Hematopoietic multipotent progenitor cell treated with erythropoietin and hydrocortisone succinate and interleukin-3 and kit ligand, for 6 days (in vitro differentiated cells): ENCODE data around the gene SOX5.

Source experiments
- DNase-seq: peaks from one replicate; pipeline ENCODE4 v3.0.0-alpha.2; 2015

The SOX5 gene

GRCh38 chr12:23585156-23585781 is 364.2 kb downstream of the SOX5 start:
- no peak for DNase-seq

- DNase-seq: no peak
Observed at GRCh38 chr12:23581913-23582312, 367.6 kb downstream of the SOX5 start.

GRCh38 chr12:23579257-23579656 is 370.2 kb downstream of the SOX5 start:
- no peak for DNase-seq

- DNase-seq: no peak
Observed at GRCh38 chr12:23576372-23576771, 373.1 kb downstream of the SOX5 start.

GRCh38 chr12:23569356-23569755 is 380.1 kb downstream of the SOX5 start:
- DNase-seq: no peak

- DNase-seq: no peak
Observed at GRCh38 chr12:23566133-23566532, 383.3 kb downstream of the SOX5 start.

- DNase-seq: no peak
Observed at GRCh38 chr12:23564451-23565152, 384.9 kb downstream of the SOX5 start.

GRCh38 chr12:23561364-23562345 is 387.8 kb downstream of the SOX5 start:
- no peak for DNase-seq

GRCh38 chr12:23560611-23561010 is 388.9 kb downstream of the SOX5 start:
- DNase-seq: no peak

- peak; percentile 12 for DNase-seq
Observed at GRCh38 chr12:23559268-23559753, 390.2 kb downstream of the SOX5 start.

- no peak for DNase-seq
Observed at GRCh38 chr12:23556661-23557060, 392.8 kb downstream of the SOX5 start.

- DNase-seq: no peak
Observed at GRCh38 chr12:23555825-23556207, 393.7 kb downstream of the SOX5 start.

- DNase-seq: no peak
Observed at GRCh38 chr12:23555180-23555824, 394.2 kb downstream of the SOX5 start.

GRCh38 chr12:23552417-23552816 is 397.1 kb downstream of the SOX5 start:
- DNase-seq: no peak

GRCh38 chr12:23550753-23551152 is 398.7 kb downstream of the SOX5 start:
- DNase-seq: no peak

GRCh38 chr12:23548742-23549141 is 400.7 kb downstream of the SOX5 start:
- no peak for DNase-seq

GRCh38 chr12:23546756-23547155 is 402.7 kb downstream of the SOX5 start:
- no peak for DNase-seq

GRCh38 chr12:23543767-23544166 is 405.7 kb downstream of the SOX5 start:
- no peak for DNase-seq

GRCh38 chr12:23542187-23542586 is 407.3 kb downstream of the SOX5 start:
- no peak for DNase-seq

- DNase-seq: no peak
Observed at GRCh38 chr12:23540572-23540971, 408.9 kb downstream of the SOX5 start.

GRCh38 chr12:23536293-23536692 is 413.2 kb downstream of the SOX5 start:
- no peak for DNase-seq

- no peak for DNase-seq
Observed at GRCh38 chr12:23535441-23535840, 414.0 kb downstream of the SOX5 start.

- DNase-seq: no peak
Observed at GRCh38 chr12:23534196-23534595, 415.3 kb downstream of the SOX5 start.
